SK-N-DZ (cell line): Measurements from ENCODE around the gene CCN6. TPM values are rescaled to one million over a fixed set of nuclear protein-coding genes. Genes with fewer than 3 reads are reported as not detected.

Experiments used
- DNase-seq: peaks from one replicate; pipeline ENCODE4 v3.0.0-alpha.2; 2015; ENCODE audit warnings: low spot score
- polyA plus RNA-seq, 2 experiments: library from polyadenylated mRNA; depleted of rRNA; stranded (reverse); fragments of >200 nt; gene quantifications; 2 replicates each; pipeline ENCODE4 v1.2.3, GENCODE V29; 2014

CCN6 gene
- not detected in 2 replicates for polyA plus RNA-seq (2014; cell fraction: cytosol; rRNA removed)
- not detected in 2 replicates for polyA plus RNA-seq (2014; cell fraction: nucleus; rRNA removed)

DNA sequence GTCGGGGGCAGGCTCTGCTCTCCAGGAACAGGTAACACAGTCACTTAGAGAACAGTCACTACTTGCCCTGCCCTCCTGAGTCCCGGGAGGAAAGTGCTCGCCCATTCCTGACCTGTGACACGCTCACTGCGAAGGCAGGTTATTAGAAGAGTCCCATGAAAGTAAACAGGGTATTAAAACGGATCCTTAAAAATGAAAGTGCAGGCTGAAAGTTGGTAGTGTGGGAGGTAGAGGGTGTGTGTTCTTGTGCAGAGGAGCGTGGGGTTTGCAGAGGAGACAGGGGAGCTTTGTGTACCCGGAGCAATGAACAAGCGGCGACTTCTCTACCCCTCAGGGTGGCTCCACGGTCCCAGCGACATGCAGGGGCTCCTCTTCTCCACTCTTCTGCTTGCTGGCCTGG, at the start of gene CCN6:
CCN6 (plus strand) TSS at position 104 of the 400 bp plus-strand sequence; CDS start at position 358, 254 bp downstream.
- DNase-seq: no peak

DNA sequence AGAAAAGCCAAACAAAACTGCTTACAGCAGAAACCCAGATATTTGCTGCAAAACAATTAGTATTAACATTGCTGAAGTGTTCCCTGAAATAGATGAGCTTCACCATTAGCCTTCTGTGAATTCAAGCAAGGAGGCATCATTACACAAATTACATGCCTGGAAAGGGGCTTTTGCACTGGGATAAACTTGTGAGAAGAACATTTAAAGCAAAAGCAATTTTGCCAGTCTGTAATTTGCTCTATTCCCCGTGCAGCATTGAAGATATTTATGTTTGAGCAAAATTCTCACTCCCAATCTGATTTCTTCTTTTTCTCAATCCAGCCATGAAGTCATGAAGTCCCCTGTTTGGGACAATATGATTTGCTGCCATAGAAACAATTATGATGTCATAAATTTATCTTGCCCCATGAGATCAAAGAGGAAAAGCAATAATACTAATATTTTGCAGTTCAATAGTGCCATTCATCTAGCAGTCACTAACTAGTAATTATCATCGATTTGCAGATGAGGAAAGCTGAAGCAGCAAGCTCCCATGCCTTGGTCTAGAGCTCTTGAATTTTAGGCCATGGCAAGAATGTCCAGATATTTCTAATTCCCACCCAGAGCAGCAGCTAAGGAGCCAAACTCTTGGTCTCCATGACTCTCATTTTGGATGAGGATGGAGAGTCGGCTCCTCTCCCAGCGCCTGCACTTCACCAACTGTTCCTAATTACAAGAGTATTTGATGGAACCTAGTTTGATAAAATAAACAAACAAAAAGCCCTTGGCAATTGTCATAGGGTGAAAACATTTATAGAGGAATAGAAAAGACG, 49.5 kb upstream of the CCN6 start:
- DNase-seq: no peak

DNA sequence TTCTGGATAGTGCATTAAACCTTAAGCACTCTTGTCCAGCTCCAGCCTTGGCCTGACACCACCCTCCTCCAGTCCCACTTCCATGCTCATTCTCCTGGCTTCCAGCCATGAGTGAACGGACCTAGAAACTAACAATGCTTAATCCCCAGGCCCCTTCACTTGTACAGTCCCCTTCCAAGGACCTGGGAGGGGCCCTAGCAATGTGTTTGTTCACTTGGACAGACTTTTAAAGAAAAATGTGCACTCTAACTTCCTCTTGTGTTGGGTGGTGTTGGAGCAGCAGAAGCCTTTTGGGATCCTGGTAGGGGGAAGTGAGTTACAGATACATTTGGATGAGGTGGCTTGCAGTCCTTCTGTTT, 48.9 kb upstream of the CCN6 start:
- DNase-seq: no peak

DNA sequence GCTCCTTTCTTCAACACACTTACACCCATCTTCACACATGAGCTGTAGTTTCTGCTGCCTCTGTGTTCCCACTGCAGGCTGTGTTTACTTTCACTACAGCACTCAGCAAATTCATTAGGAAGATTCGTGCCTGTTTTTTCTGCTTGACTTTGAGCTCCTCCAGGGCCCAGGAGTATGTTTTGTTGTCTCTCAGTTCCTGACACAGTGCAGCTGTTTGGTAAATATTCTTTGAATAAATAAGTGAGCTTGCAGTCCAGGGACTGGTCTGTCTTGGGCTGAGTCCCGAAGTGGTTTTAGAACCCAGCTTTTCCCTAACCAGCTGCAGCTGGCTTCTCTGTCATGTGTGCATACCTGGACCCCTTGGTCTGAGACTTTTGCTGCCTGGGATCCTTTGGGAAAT, 46.6 kb upstream of the CCN6 start:
- no peak for DNase-seq

DNA sequence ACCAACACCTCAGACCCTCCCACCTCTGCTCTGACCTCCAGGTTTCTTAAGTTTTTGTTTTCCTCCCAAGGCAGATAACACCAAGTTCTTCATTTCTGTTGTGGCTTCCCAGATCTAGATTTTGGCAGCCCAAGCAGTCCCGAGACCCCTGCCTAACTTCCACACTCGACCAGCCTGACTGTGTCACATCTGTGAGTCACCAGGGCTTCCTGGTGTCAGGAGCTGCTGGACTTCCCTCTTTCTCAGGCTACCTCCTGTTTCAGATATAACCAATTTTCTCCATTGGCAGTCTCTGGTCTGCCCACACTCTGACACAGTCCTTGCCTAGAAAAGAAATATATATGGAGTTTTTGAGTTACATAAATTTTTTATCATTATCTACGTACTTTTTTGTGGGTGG, 46.1 kb upstream of the CCN6 start:
- no peak for DNase-seq

DNA sequence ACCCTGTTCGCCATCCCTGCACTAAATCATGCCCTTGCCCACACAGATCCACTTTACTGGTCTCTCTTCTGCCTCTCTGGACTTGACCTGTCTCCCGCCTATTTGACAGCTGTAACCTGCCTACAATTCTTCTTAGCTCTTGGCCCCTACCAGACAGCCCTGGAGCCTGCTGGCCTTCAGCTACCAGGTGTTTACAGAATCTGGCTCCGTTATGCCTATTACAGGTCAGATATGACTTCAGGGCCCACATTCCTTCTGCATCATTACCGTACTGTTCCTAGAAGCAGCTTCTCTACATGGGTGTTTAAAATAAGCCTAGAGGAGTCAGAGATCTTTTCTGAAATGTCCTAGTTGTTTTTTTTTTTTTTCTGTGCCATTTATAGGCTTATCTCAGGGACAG, 45.4 kb upstream of the CCN6 start:
- DNase-seq: no peak

DNA sequence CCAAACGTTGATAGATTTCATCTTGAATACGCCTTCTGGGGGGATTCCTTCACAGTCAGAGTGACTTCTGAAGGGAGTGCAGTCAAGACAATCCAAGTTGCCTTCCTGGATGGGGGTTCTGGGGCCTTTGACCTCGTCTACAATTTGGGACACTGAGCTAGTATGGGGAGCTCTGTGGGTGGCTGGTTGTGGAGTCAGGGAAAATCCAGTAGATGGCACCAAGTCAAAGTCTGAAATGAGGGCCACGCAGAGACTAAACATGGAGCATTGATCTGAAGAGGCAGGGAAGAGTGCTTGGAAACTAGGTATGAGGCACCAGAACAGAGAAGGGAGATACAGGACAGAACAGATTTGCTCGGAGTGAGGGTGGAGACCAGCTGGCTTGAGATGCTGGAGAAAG, 43.6 kb upstream of the CCN6 start:
- no peak for DNase-seq

DNA sequence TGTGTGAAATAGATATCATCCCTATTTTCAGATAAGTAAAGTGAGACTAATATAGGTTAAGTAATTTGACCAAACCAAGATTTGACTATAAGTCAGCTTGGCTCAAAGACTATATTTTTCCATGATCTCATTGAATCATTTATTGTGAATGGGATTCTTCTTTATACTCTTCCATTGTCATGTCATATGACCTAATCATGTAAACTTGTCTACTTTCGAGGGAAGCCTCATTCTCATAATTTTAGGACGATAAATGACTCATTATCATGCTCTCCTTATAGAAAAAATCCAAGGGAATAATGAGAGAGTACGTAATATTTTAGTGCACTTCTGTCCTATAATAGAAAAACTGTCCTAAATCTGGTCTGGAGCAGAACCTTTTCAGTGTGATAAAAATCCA, 40.9 kb upstream of the CCN6 start:
- no peak for DNase-seq

DNA sequence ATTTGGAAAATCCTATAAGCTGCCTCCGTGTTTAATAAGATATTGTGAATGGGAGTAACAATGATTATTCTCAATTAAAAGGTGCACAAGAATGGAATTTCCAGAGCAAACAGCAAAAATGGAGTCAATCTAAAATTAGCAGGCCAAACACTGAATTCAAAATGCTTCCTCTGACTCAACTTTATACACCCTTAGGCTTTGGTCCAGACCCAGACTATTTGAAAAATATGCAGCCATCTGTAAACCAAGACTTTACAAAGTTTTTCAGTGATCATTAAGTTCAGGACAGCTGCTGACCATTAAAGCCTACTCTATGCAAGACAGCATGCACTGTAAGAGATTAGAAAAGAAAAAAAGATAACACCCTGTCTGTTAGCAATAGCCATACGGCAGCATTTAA, 39.4 kb upstream of the CCN6 start:
- no peak for DNase-seq

DNA sequence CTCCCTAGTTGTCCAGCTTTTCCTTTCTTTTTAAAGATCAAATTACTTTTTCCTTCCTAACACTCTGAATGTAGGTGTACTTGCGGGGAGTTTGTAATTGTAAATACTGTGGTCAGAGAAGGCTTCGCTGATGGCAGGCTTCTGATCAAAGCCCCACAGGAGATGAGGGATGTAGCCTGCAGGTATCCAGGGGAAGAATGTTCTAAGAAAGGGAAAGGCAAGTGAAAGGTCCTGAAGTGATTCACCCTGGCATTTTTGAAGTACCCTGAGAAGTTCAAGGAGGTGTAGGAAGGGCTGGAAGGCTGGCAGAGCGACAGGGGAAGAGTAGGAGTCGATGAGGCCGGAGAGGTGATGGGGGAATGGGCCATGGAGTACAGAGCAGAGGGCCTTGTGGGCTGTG, 38.2 kb upstream of the CCN6 start:
- DNase-seq: no peak

DNA sequence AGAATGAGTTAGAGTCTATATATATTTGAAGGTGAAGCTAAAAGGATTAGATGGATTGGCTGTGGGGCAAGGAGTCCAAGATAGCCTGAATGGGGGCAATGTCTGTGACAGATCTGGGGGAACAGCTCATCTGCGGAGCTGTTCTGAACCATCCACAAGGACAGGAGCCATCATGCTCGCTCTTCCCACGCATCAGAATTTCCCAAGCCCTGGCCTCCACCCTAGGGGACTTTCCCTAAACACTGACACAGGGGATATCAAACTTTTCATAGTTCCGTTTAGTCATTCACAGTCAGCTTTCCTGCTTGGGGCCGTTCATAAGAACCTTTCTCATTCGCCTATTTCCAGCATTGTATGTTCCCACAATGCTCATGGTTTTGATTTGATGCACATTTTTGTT, 37.6 kb upstream of the CCN6 start:
- no peak for DNase-seq

DNA sequence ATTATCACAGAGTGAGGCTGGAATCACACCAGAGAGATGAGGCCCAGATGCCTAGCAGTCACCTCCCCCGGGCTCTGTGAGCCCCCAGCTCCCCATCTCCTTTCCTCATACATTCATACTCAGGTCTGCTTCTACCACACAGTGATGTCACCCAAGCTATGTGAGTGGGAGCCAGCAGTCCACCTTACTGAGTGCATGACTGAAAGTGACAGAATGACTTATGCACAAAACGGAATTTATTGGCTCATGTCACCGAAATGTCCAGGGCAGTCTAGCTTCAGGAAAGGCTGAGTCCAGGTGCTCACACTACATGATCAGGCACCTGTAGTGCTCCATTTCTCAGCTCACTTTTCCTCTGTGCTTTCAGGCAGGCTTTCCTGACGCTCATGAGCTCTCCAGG, 36.7 kb upstream of the CCN6 start:
- DNase-seq: no peak

DNA sequence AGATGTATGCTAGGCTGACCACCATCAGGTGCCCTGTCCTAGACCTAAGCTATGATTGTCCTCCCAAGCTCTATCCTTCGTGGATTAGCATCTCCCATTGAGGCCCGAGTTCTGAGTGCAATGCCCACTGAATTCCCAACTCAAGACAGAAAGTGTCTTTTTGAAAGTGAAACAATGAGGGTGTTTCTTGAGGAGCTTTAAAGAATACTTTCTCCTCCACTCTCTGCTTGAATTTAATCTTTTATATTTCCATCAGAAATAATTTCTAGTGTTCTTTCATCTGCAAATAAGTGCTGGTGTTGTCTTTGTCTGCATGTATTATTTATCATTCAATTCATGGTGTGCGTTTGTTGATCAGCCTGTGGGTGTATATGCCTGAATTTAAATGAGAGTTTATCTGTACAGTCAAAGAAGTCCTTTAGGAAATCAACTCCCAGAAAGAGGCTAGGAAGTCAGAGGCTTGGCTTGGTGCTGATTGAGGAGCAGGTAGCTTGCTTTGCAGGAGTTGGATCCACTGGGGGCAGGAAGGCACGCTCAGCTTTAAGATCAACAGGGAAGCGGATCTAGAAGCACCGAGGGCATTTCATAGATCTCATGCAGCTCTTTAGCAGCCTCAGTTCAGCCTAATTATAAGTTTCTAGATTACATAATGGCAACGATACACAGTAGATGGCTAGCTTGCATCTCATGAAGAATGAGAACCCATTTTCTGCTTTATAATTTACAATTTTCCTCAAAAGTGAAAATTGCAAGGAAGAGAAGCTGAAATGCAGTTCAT, 36.0 kb upstream of the CCN6 start:
- DNase-seq: no peak

DNA sequence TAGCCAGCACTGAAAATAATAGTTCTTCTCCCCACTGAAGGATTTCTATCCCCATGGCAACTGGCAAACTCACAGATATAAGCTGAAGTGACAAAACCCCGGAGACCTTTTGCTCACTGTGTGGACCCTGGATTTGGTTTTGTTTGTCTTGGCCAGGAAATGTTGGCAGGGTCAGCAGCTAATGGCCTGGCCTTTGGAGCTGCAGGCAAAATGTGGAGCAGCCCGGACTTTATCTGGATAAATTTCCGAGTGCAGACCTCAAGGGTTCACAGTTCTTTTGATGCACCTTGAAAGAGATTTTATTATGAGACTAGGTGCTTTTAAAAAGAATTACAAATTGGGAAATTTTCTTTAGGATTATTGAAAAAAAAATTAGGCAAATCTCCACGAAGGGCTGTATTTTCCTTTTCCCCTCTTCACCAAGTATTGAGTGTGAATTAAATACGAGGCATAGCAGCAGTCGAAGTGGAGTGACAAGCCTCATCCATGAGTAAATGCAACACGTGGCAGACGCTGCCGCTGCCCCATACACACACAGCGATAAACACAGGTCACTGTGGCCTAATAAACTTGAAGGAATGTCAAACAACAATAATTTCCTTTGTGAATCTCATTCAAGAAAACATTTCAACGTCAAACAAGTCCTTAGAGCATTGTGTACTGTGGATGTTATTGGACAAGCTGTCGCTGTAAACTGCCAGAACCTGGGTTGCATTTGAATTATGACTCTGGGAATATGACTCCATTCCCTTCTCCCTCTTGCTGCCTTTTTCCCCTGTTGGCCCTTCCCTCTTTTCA, 35.1 kb upstream of the CCN6 start:
- DNase-seq: no peak

DNA sequence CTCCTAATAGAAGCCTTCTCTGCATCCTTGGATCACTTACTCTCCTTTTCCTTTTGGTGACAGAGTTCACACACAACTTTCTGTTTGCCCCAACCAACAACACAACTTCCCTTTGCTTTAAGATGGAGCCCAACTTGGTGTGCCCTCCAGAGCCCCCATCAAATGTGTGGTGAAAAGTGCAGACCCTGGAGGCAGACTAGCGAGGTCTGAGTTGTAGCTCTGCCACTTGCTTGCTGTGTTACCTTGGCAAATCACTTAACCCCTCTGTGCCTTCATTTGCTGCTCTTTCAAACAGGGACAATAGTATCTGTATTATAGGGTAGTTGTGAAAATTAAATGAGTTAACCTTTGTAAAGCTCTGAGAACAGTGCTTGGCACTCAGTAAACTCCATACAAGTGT, 34.3 kb upstream of the CCN6 start:
- DNase-seq: no peak

DNA sequence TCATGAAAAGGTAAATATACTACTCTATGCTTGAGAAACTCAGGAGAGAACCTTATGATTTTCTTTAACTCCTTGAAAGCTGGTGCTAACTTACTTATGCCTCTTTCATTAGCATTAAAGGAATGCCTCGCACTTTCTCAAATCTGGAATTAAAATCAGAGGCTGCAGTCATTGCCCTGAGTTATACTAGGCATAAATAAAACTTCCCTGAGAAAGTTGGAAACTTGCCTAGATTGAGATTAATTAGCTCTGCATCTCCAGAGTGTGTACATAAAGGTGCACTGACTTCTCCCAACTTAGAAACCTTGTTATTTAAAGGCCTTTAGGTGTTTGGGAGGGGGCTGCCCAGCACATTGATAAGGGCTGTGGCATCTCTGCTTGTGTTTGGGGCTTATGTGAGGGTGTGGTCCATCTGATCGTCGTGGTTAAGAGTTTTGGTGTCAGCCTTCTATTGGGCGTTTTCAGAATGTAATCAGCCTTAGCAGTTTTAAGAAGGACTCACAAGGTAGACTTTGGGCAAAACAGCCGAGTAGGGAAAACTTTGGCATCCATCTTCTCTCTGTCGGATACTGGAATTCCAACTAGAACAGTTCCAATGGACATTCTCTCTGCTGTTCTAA, 32.1 kb upstream of the CCN6 start:
- DNase-seq: no peak

DNA sequence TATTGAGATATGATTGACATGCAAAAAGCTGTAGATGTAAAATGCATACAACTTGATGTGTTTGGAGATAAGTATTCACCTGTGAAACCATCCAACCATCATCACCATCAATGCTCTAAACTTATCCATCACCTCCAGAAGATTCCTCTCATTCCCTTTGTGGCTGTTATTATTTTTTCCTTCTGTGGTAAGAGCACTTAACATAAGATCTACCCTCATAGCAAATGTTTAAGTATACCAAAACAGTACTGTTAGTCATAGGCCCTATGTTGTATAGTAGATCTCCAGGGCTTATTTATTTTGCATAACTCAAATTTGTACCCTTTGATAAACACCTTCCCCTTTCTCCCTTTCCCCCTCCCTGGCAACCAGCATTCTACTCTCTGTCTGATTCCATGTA, 31.2 kb upstream of the CCN6 start:
- no peak for DNase-seq

DNA sequence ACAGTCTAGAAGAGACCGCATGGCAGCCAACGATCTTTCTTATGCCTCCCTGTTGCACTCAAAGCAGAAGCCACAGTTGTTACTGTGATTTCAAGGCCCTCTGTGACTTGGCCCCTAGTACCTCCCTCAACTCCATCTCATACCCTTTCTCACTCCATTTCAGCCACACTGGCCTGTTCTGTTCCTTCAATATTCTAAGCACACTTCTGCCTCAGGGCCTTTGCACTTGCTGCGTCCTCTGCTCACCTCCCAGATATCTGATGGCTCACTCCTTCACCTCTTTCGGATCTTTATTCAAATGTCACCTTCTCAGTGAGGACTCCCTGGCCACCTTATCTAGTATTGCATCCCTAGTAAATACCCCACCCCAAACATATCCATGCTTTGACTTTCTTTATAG, 29.4 kb upstream of the CCN6 start:
- no peak for DNase-seq

DNA sequence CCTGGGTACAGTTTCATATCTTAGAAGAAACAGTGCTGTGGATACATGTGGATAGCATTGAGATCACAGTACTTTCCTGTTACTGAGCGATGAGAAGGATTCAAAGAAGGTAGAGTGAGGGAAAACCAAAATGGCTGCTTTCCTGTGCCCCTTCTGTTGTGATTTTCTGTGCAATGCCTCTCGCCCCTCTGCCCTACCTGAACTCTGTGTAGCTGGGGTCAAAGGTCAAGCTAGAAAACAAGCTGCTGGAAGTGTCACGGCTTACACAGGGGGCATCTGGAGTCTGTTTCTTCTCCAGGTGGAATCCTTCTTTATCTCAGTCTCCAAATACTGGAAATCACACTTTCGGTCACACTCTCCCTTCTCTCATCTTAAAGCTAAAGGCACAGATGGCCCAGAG, 27.0 kb upstream of the CCN6 start:
- DNase-seq: peak; percentile 48

DNA sequence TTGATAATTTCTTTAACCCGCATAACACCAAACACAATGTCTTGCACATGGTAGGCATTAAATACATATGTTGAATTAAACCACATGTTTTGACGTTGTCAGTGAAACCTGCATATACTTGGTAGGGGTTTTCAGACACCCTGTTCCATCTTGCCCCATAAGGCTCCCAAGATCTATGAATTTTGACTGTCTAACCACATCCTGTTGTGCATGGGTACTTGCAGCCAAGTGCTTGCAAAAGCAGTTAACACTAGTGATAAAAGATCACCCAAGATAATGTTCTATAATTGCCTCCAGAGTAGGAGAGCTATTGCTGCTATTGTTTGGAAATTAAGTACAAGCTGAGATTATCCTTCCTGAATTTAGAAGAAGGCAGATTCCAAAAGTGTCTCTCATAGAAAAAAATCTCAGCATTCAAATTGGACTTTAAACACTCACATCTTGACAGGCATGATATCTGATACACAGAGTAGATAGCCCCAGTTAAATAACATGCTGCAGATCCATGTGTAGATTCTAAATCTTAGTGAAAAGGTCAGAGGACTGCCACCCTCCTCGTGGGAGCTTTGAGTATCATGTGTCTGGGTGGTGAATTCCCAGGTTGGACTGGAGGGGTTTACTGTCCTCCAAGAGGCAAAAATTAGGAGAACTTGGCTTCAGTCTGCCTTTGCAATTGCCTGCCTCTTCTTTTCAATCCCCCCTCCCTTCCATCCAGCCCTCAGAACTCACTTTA, 25.8 kb upstream of the CCN6 start:
- no peak for DNase-seq
